AG04449 (cell line): Measurements from ENCODE around the gene KPRP.

Experiments used
- CTCF ChIA-PET: fragments of 350-600 bp; formaldehyde crosslinking; extraction: SDS; loops from one replicate; lab custom pipeline; 2021; ENCODE audit warnings: antibody characterized with exemption; lab: Yijun Ruan, JAX
- POLR2A ChIA-PET: fragments of 400-600, 350-600 bp; formaldehyde crosslinking; extraction: SDS; loops from one replicate; lab custom pipeline; 2020; ENCODE audit warnings: antibody characterized with exemption, inconsistent platforms; lab: Yijun Ruan, JAX
- DNase-seq: peaks from one replicate; pipeline ENCODE4 v3.0.0-alpha.2; 2010; ENCODE audit warnings: low read depth, low spot score
- H3K4me3 ChIP-seq: 2 replicates; pipeline ENCODE4 v1.5.1; 2011; ENCODE audit warnings: low read depth, mild to moderate bottlenecking, control low read depth, low read length
- CTCF ChIP-seq: IDR thresholded peaks from one replicate; pipeline ENCODE4 v1.5.1; 2011; ENCODE audit warnings: mild to moderate bottlenecking, moderate library complexity, low read length, control low read depth, inconsistent platforms; ENCODE audit not compliant: insufficient read depth; ENCODE audit errors: missing control alignments

The KPRP gene

DNA sequence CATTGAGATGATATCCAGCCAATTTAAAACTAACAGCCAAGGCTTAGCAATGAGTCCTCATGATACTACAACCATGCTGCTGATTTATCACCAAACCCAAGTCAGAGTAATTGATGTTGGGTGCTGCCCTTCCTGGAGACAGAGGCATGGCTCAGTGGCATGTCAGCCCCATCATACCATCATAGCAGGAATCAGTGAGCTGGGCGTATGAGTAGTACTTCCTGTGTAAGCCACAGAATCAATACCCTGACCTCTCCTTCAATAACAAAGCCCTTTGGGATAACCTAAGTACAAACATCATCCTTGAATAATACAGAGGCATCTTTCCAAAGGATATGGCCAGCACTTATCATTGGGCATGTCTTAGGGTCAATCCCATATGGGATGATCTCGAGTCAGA lies 25.3 kb downstream of the KPRP start:
- ChIA-PET CTCF (no interaction called here), POLR2A (no interaction called here)
- DNase-seq: no peak
- TF ChIP-seq CTCF: no peak
- H3K4me3 ChIP-seq: no peak overlapping the region

- H3K4me3 ChIP-seq: no peak within 1 kb of the TSS
- ChIA-PET POLR2A (no interaction called here), CTCF (interaction anchor here (1.2 kb wide), 1 partner anchor 11 kb away, joined by 3 read pairs; the partner anchor contains the start of gene LCE1D)
- DNase-seq: no peak
- no peak for TF ChIP-seq CTCF
These were observed 28.3 kb downstream of the KPRP start, which contains the start of gene LCE1E for GRCh38 chr1:152786077-152786476. LCE1E (plus strand) TSS chr1:152786257; CDS start chr1:152787300, 1,043 bp downstream.

GRCh38 chr1:152795686-152796085 lies 37.9 kb downstream of the KPRP start:
- no peak for TF ChIP-seq CTCF
- DNase-seq: no peak
- CTCF ChIA-PET: no interaction called here
- H3K4me3 ChIP-seq: no peak overlapping the region
- POLR2A ChIA-PET: no interaction called here

GRCh38 chr1:152796421-152796820 lies 38.6 kb downstream of the KPRP start, which contains the start of gene LCE1D:
LCE1D (plus strand) TSS chr1:152796721; CDS start chr1:152797795, 1,074 bp downstream.
- CTCF ChIA-PET: interaction anchor here (1.3 kb wide), 1 partner anchor 10 kb away, joined by 3 read pairs; the partner anchor contains the start of gene LCE1E
- POLR2A ChIA-PET: no interaction called here
- H3K4me3 ChIP-seq: no peak within 1 kb of the TSS
- no peak for DNase-seq
- TF ChIP-seq CTCF: no peak

- TF ChIP-seq CTCF: no peak
- DNase-seq: no peak
- no peak overlapping the region for H3K4me3 ChIP-seq
- CTCF ChIA-PET: no interaction called here
- POLR2A ChIA-PET: no interaction called here
These were observed 43.5 kb downstream of the KPRP start for GRCh38 chr1:152801333-152801732.

GRCh38 chr1:152806576-152806975 lies 48.8 kb downstream of the KPRP start, which contains the start of gene LCE1C:
LCE1C (minus strand) TSS chr1:152806651; CDS start chr1:152805478, 1,173 bp downstream.
- H3K4me3 ChIP-seq: no peak within 1 kb of the TSS
- DNase-seq: no peak
- ChIA-PET POLR2A (no interaction called here), CTCF (interaction anchor here (0.7 kb wide), 1 partner anchor 17 kb away, joined by 3 read pairs; no protein-coding TSS in a partner anchor)
- TF ChIP-seq CTCF: no peak
